GM21526 (cell line): Measurements from ENCODE around the gene SNX20.

Experiments used
- ATAC-seq: cut with Tn5 transposase; IDR thresholded peaks from one replicate; pipeline ENCODE4 v1.9.1; 2021; ENCODE audit warnings: moderate library complexity; ENCODE audit not compliant: unreplicated experiment, low FRiP score

SNX20 gene

DNA sequence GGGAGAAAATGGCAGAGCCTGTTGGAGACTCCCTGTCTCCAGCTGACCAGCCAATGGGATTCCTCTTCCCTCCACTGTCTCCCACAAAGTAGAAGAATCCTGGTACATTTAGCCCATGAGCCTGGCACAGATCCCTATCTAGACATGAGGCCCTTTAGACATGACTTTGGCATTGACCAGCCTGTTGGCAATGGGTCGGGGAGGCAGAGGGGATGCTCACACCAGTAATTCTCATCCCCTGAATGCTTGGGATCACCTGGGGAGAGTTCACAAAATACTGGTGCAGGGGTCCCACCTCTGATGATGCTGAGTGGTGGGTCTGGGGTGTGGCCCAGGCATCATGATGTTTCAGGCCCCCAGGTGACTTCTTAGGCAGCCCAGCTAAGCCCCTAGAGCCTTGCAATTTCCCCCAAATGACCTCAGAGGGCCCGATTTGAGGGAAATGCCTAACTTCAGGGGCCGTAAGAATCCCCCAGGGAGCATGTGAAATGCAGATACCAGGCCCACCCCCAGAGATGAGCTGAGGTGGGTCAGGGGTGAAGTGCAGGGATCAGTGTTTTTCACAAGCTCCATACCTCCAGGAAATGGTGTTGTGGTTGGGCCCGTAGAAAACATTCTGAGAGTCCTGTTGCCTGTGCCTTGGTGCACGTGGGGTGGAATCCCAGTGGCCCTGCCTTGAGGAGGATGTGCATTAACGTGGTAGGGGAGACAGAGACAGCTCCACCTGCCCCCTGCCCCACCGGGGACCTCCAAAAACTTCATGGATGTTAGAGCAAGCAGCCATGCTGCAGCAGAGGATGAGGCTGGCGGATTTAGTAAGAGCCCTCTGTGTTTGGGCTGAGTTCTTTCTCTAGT is 42.1 kb downstream of the SNX20 start:
- ATAC-seq = no peak

DNA sequence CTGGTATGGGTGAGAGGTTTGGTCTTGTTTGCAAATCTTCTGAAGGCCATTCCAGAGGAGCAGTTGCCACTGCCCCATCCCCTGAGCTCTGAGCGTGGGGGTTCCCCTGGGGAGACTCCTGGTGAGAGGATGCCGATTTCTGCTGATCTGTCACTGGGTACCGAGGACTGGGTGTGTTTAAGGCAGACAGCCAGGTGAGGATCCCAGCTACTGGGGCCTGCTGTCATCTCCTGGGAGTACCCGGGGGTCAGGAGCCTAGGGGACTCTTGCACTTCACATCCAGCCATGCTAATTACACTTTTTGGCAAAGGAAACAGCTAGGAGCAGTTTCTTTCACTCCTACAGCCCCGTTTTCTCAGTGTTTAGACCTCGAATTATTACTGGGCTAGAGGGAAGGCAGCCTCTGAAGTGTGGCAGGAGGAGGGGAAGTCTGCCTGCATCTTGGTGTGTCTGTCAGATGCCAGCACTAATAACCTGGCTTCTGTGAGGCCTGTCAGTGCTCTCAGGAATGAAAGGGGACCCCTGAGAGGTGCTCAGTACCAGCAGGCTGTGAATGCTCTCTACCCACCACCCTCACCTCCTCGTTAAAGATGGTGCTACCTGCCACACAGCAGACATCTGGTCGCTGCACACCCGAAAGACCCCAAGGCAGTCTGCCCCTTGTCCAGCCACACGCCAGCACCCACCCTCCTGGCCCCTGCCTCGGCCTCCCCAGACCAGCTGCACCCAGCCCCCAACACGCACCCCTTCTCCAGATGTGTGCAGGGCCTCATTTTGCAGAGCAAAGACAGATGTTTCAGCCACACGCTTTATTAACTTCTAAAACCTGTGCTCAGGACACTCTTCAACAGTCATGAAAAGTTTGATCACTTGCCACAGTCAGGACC is 43.2 kb downstream of the SNX20 start:
- no peak for ATAC-seq

DNA sequence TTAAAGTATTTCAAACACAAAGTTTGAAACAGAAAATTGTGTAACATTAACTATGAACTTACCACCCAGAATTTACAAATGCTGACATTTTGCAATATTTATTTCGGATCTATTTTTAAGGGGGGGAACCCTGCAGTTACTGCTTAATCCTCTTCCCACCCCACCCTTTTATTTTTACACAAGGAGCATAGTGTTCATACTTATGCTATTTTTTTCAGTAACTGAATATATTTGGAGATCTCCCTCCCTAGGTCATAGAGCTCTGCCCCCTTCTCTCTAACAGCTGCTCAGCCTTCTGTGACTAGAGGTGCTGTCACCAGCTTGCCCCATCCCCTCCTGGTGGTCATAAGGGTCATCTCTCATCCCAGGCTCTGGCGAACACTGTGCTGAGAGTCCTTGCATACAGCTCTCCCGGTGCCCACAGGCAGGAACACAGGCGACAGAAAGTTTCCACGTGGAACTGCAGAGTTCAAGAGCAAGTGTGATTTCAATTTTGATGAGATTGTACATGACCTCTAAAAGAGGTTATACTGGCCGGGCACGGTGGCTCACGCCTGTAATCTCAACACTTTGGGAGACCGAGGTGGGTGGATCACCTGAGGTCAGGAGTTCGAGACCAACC is 44.2 kb downstream of the SNX20 start:
- no peak for ATAC-seq

DNA sequence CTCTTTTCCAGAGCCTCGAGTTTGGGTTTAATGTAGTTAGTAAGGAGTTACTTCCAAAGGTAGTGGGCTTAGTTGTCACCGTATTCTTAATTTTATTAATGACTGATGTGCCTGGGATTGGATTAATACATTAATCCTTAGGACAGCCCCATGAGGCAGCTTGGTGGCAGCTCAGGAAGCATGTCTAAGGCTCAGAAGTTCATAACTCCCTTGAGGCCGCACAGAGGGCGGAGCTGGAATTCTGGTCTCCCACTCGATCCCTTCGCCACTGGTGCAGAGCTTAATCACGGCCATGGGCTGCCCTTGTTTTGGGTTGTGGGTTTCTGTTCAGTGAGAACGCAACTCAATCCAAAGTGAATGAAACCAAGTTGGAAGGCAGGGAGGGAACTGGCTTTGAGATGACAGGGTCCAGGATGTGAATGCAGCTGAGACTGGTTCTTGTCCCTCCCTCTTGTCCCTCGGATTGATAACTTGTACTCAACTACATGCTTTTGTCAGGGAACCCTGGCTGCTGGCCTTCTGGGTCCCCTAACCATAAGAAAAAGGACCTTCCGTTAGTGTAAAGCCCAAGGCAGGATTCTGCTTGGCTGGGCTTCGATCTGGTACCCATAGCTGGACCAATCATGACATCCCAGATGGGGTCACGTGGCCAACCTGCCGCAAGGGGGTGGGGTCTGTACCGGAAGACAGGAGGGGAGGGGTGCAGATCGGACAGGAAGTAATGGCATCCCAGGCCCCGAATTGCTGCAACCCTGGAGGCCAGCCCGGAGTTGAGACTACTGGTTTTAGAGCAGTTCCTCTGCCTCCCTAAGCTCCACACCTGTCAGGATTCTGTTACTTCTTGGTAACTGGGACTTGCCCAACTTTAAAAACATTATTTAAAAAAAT is 45.4 kb downstream of the SNX20 start:
- no peak for ATAC-seq

DNA sequence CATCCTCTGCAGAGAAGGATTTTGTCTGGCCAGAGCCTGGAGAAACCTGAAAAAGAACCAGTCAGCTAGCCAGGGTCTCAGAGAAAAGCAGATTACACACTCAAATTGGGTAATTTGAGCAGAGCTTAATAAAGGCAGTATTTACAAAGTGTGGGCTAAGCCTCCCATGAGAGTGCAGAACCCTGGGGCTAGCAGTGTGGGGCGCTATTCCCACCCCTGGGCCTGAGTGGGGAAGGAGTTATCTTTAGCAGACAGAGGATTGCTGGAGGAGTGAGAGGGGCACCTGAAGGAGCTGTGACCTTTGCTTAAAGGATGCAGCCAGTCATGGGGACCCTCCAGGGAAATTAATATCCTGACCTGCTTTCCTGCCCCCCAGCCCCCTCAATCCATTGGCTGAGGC is 46.2 kb downstream of the SNX20 start:
- no peak for ATAC-seq

DNA sequence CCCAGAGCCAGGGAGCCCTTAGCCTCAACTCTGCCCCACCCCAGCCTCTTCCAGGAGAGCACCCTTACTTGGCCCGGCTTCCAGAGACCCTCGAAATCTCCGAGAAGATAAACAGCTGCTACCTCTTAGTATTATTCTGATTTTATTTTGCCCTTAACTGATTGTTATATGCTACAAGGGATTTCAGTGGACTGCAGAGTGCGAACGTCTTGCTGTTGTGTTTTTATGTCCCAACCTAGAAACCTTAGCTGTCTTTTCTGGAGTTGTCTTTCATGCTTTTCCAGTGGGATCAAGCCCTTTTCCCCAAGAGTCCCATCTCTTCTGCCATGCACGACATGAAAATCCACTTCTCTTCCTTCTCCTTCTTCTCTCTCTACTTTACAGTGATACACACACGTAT is 47.0 kb downstream of the SNX20 start:
- no peak for ATAC-seq

DNA sequence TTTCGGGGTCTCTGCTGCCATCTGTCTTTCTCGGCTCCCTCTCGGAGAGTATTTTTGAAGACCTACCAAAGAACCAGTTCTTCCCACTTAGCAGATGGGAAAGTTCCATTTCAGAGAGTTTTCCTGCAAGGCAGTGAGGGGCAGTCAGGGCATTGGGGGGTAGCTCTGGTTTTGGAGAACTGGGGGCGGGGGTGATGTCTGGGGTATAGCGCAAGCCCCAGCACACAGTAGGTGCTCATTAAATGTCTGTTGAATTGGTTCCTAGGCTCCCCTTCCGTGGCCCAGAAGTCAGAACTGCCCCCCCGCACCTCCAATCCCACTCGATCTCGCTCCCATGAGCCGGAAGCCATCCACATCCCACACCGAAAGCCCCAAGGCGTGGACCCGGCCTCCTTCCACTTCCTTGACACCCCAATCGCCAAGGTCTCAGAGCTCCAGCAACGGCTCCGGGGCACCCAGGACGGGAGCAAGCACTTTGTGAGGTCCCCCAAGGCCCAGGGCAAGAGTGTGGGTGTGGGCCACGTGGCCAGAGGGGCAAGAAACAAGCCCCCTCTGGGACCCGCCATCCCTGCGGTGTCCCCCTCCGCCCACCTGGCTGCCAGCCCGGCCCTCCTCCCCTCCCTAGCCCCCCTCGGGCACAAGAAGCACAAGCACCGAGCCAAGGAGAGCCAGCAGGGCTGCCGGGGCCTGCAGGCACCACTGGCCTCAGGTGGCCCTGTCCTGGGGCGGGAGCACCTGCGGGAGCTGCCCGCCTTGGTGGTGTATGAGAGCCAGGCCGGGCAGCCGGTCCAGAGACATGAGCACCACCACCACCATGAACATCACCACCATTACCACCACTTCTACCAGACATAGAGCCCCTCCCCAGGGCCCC is 47.9 kb downstream of the SNX20 start:
- ATAC-seq = no peak

DNA sequence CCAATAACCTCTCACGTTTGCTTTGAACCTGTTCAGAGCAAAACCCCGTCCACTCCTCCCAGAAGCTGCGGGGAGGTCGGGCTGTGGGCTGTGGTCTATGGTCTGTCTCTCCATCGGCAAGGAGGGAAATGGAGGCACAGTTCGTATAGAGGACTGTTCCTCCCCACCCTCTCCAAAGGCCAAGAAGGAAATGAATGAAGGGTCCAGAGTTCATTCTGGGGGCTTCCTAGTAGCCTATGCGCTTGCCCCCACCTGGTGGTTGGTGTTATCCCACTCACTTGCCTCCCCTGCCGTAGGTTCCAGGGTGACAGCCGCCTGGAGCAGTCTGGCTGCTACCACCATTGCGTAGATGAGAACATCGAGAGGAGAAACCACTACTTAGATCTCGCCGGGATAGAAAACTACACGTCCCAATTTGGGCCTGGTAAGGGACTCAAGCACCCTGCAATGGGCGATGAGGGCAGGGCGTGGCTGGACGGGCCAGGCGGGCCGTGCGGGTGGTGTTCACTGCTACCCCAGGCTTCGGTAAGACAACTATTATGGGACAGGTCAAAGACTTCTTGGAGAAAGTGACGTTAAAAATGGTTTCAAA is 49.0 kb downstream of the SNX20 start:
- no peak for ATAC-seq

DNA sequence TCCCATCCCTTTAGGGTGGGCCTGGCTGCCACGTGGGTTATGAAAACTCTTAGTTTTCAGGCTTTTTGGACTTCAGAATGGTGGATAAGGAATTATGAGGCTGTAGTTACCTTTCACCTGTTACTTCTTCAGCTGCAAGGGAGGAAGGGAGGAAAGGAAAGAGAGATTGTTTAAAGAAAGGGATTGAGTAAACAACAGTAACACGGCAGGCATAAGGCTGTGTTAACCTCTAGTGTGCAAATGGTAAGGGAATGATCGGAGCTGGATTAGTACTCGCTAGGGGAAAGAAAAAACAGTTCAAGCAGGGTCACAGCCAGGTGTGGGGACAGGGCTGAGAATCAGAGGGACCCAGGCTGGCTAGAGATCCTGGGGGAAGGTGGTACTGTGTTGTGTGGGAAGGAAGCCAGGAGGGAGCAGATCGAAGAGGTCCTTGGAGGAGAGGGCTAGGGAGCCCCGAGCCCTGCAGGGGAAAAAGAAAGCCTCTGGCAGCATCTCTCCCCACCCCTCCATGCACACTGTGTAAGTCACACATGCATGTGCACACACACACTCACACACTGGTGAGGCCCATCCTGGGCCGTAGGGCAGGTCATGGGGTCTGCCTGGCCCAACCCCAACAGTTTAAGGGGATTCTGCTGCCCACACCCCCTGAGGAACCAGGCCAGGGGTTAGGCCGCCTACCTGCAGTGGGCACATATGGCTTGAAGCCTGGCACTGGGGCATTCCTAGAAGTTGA is 49.7 kb downstream of the SNX20 start:
- ATAC-seq = no peak

DNA sequence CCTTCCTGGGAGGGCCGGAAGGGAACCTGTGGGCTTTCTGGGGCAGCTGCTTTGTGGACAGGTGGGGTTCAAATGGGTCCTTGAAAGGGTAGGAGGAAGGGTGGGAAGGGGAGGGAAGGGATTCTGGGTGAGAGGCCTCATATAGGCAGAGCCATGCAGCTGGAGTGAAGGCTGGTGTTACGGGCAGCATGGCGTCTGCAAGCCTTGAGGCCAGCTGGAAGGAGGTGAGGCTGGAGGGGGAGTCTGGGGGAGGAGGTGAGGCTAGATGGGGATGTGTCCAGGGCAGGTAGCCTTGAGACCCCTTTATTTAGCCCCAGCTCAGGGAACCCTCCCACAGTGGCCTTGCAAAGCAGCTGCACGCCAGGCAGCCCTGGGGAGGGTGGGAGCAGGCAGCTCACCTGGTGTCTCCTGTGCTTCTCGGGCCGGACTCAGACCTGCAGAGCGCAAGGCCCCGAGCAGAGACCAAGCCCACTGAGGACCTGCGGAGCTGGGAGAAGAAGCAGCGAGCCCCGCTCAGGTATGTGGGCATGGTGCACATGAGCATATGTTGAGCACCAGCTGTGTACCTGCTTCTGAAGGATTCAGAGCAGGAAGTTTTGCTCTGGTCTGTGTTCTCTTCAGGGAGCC is 50.6 kb downstream of the SNX20 start:
- no peak for ATAC-seq

DNA sequence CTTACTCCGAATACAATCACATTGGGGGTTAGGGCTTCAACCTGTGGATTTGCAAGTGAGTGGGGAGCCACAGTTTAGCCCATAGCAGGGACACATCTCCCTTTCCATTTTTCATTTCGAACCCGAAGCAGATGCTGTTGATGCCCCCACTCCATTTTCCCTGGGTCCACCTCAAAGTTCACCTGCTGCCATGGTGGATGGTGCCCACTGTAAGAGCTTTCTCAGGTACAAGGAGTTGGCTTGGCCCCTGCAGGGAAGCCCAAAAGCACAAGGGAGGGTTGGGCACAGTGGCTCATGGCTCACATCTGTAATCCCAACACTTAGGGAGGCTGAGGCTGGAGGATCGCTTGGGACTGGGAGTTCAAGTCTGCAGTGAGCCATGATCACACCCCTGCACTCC is 51.8 kb downstream of the SNX20 start:
- no peak for ATAC-seq

DNA sequence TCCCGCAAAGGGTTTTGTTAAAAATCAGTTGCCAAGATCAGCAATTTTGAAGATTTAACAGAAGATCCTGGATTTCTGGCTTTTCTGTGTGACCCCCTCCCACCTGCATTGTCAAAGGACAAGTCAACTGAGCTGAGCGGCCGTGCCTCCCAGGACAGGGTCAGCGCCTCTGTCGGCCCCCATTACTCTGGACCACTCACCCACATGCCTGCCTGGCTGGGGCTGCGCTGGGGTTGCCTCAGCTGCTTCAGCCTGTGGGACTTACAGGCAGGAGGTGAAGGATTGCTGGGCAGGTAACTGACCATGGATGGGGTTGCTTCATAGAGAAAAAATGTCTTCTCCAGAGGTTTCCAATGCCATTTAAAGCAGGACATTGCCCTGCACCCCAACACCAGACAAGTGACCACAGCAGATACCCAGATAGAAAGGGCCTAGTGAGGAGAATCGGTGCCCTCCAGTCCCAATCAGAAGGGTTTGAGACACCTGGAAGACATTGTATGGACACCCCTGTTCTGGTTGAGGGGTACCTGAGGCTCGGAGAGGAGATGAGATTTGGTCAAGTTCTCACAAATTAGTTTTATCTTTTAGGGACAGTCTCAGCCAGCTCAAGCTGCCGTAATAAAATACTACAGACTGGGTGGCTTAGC is 52.8 kb downstream of the SNX20 start:
- ATAC-seq = no peak

DNA sequence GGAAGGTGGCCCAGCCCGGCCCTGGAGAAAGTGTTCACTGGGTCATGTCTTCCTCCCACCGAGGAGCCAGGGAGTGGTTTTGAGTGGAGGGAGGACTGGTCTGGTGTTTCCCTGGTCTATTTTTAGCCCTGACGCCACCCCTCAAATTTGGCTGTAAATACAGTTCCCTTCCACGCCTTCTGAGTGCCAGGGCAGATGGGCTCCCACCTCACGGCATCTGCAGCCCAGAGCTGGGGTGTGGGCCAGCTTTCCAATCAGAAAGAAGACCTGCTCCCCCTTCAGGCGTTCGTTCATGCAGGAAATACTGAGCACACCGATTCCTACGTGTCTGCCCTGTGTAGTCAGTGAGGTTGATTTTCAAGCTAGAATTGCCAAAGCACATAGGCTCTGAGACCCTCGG is 53.7 kb downstream of the SNX20 start:
- ATAC-seq = no peak

DNA sequence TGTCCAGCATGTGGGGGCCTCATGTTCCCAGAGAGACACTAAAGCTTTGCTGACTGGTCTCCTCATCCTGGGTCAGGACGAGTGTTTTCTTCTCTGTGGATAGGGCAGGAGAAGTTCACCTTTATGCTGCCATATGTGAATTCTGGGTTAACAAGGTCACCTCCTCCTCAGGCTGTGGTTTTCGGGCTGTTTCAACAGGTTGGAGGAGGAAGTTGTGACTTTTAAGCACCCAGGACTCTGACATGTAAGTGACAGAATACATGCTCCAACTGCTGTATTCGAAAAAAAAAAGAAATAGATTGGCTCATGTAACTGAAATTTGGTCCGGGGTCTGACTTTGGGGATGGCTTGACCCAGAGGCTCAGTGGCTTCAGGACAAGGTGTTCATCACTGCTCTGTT is 54.2 kb downstream of the SNX20 start:
- ATAC-seq = no peak

DNA sequence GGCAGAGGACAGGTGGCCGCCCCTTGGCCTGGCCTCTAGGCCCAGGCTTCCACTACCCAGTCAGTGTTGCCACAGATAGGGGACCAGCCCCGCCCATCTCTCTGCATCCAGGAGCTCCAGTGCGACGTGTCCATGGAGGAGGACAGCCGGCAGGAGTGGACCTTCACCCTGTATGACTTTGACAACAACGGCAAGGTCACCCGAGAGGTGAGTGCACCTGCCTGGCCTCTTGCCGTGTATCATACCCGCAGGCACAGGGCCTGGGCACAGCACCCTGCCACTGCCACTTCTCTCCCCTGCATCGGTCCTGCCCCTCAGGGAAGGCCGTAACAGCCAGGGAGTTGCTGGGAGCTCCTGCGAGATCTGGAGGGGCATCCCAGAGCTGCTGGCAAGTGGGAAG is 55.7 kb downstream of the SNX20 start:
- ATAC-seq = no peak

DNA sequence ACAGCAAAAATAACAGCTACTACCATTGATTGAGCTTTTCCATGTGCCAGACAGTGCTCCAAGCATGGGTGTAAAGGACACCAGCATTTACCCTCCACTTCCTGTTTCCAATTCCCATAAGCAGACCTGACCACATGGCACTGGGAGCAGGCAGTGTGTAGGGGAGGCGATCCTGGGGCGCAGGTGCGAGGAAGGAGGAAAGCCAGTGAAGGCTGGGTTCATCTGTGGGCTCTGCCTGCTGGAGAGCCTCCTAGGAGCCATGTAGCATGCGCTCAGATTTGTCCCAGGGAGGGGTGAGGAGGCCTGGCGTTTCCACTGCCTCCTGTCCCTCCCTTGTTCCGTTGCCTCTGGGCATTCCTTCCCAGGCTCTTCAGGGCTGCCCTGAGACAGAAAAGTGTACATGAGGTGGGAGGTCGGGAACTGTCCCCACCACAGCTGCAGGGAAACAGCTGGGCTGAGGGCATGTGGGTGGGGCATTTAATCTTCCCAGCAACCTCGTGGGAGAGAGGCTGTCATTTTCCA is 56.6 kb downstream of the SNX20 start:
- no peak for ATAC-seq
